Endodermal cell (in vitro differentiated cells): ENCODE measurements around the gene TMEM14C. TPM values are rescaled to one million over a fixed set of nuclear protein-coding genes. Genes with fewer than 3 reads are reported as not detected.

ENCODE experiments used
- DNase-seq: peaks from one replicate; pipeline ENCODE4 v3.0.0-alpha.2; 2017
- H3K27ac ChIP-seq: 2 replicates; pipeline ENCODE4 v1.5.1; 2013; ENCODE audit warnings: mild to moderate bottlenecking, low read depth, low read length, moderate library complexity
- H3K27me3 ChIP-seq: 2 replicates; pipeline ENCODE4 v1.6.1; 2013; ENCODE audit warnings: mild to moderate bottlenecking, low read length, moderate library complexity; ENCODE audit not compliant: insufficient read depth, control insufficient read depth, poor library complexity, severe bottlenecking
- H3K36me3 ChIP-seq: 2 replicates; pipeline ENCODE4 v1.7.0; 2013; ENCODE audit warnings: mild to moderate bottlenecking, low read length, moderate library complexity; ENCODE audit not compliant: control insufficient read depth, insufficient read depth
- H3K4me1 ChIP-seq: one replicate; pipeline ENCODE4 v1.7.0; 2013; ENCODE audit warnings: low read length; ENCODE audit not compliant: control insufficient read depth, insufficient read depth
- H3K4me3 ChIP-seq: 2 replicates; pipeline ENCODE4 v1.5.1; 2013; ENCODE audit warnings: mild to moderate bottlenecking, low read length, moderate library complexity
- H3K9ac ChIP-seq: 2 replicates; pipeline ENCODE4 v1.6.1; 2013; ENCODE audit warnings: mild to moderate bottlenecking, low read length, moderate library complexity; ENCODE audit not compliant: poor library complexity, severe bottlenecking; ENCODE audit errors: extremely low read depth
- H3K9me3 ChIP-seq: 2 replicates; pipeline ENCODE4 v1.6.1; 2013; ENCODE audit warnings: mild to moderate bottlenecking, low read length, moderate library complexity; ENCODE audit not compliant: control insufficient read depth
- H3K27ac Mint-ChIP-seq: 2 replicates; pipeline ENCODE4 v1.8.0; 2020; ENCODE audit warnings: mixed read lengths
- H3K27me3 Mint-ChIP-seq: 2 replicates; pipeline ENCODE4 v1.8.0; 2021; ENCODE audit warnings: mild to moderate bottlenecking, mixed read lengths; ENCODE audit not compliant: insufficient read depth
- H3K36me3 Mint-ChIP-seq: 2 replicates; pipeline ENCODE4 v1.8.0; 2020; ENCODE audit warnings: low read depth, mixed read lengths
- H3K4me1 Mint-ChIP-seq: 2 replicates; pipeline ENCODE4 v1.8.0; 2020; ENCODE audit warnings: mixed read lengths
- H3K4me3 Mint-ChIP-seq: 2 replicates; pipeline ENCODE4 v1.8.0; 2020; ENCODE audit warnings: mild to moderate bottlenecking, moderate library complexity, mixed read lengths
- H3K9me3 Mint-ChIP-seq: 2 replicates; pipeline ENCODE4 v1.8.0; 2020; ENCODE audit warnings: mild to moderate bottlenecking, mixed read lengths
- WGBS, 2 experiments: methylation state at CpG; one replicate each; pipeline versions ENCODE4 v1.1.5 to v1.1.7; 2013; ENCODE audit warnings: missing lambda C conversion rate in 2 of 2, mixed read lengths in 1 of 2; ENCODE audit not compliant: insufficient coverage in 1 of 2, insufficient read length in 1 of 2; 5-methylcytosine and 5-hydroxymethylcytosine counted together
- total RNA-seq, 2 donors: library from RNA; stranded (reverse); fragmentation: NEBNext Ultra II Directional in 1 of 2; extraction: Animal tissue kit (Norgen Biotek cat#: 25700) in 1 of 2; gene quantifications; 2 replicates in 1 of 2; 3 replicates in 1 of 2; pipeline ENCODE4 v1.2.1, GENCODE V29; 2021
- TF ChIP-seq, protein P1 (sequence below): fragments of 200-600 bp; sonication (generic); conservative IDR thresholded peaks from 2 replicates; pipeline ENCODE4 v1.5.0; 2021; ENCODE audit warnings: antibody characterized with exemption, mild to moderate bottlenecking

TMEM14C gene
- total RNA-seq, 2 donors from 2014 or later, result 102 to 118 TPM

GRCh38 chr6:10769419-10769818 is 46.5 kb downstream of the TMEM14C start:
- H3K36me3 Mint-ChIP-seq, result peaks cover 34% of the 10 kb centered on the region
- H3K9ac ChIP-seq, result no peak overlapping the region
- no peaks in the 10 kb centered on the region for H3K27me3 ChIP-seq
- H3K4me3 ChIP-seq, result no peak overlapping the region
- peak overlapping the region; percentile 38 for H3K27ac Mint-ChIP-seq
- H3K4me1 Mint-ChIP-seq, result peaks cover 12% of the 10 kb centered on the region
- H3K36me3 ChIP-seq, result peaks cover 62% of the 10 kb centered on the region
- H3K9me3 Mint-ChIP-seq, result no peaks in the 10 kb centered on the region
- no peak for DNase-seq
- H3K9me3 ChIP-seq, result no peaks in the 10 kb centered on the region
- no peaks in the 10 kb centered on the region for H3K27me3 Mint-ChIP-seq
- H3K4me1 ChIP-seq, result no peaks in the 10 kb centered on the region
- H3K4me3 Mint-ChIP-seq, result no peak overlapping the region
- 95 to 100% methylated on average over 3 of the region's 3 CpGs for WGBS, 2 experiments
- no peak overlapping the region for H3K27ac ChIP-seq
- TF ChIP-seq, protein P1, sequence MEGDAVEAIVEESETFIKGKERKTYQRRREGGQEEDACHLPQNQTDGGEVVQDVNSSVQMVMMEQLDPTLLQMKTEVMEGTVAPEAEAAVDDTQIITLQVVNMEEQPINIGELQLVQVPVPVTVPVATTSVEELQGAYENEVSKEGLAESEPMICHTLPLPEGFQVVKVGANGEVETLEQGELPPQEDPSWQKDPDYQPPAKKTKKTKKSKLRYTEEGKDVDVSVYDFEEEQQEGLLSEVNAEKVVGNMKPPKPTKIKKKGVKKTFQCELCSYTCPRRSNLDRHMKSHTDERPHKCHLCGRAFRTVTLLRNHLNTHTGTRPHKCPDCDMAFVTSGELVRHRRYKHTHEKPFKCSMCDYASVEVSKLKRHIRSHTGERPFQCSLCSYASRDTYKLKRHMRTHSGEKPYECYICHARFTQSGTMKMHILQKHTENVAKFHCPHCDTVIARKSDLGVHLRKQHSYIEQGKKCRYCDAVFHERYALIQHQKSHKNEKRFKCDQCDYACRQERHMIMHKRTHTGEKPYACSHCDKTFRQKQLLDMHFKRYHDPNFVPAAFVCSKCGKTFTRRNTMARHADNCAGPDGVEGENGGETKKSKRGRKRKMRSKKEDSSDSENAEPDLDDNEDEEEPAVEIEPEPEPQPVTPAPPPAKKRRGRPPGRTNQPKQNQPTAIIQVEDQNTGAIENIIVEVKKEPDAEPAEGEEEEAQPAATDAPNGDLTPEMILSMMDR, result no peak

DNA sequence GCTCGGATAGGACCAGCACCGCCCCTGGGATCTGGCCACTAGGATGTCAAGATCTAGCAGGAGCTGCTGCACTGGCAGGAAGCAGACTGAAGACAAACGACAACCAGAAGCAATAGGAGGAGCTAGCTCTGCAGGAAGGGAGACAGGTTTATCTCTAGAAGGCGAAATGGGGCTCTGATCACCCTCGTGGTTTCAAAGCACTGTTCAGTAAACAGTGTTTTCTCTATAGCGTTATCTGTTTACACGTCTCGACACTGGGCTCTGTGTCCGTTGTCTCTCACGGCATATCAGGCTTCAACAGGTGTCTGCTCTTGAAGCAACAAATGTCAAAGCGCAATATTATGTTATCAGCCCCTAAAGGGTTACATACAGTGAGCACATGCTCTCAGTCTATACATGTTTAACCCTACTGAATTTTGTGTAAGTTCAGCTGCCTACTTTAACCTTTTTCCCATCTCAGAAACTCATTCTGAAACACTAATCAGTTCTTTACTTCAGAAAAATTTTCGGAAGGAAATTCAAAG is 48.6 kb downstream of the TMEM14C start:
- no peak overlapping the region for H3K4me3 Mint-ChIP-seq
- no peaks in the 10 kb centered on the region for H3K27me3 Mint-ChIP-seq
- H3K4me1 ChIP-seq, result no peaks in the 10 kb centered on the region
- H3K27ac ChIP-seq, result no peak overlapping the region
- H3K36me3 ChIP-seq, result peaks cover 74% of the 10 kb centered on the region
- peaks cover 53% of the 10 kb centered on the region for H3K36me3 Mint-ChIP-seq
- no peak overlapping the region for H3K27ac Mint-ChIP-seq
- H3K4me3 ChIP-seq, result no peak overlapping the region
- no peak overlapping the region for H3K9ac ChIP-seq
- WGBS, 2 experiments, result 83 to 87% methylated on average over 12 of the region's 12 CpGs
- no peaks in the 10 kb centered on the region for H3K9me3 Mint-ChIP-seq
- H3K9me3 ChIP-seq, result no peaks in the 10 kb centered on the region
- no peak for DNase-seq
- TF ChIP-seq, protein P1, result peak; percentile 43
- H3K27me3 ChIP-seq, result no peaks in the 10 kb centered on the region
- peaks cover 12% of the 10 kb centered on the region for H3K4me1 Mint-ChIP-seq

- Histone ChIP-seq H3K4me1 (no peaks in the 10 kb centered on the region), H3K27ac (no peak overlapping the region), H3K9ac (no peak overlapping the region), H3K9me3 (no peaks in the 10 kb centered on the region), H3K36me3 (peaks cover 87% of the 10 kb centered on the region), H3K4me3 (no peak overlapping the region), H3K27me3 (no peaks in the 10 kb centered on the region)
- no peaks in the 10 kb centered on the region for H3K27me3 Mint-ChIP-seq
- no peak overlapping the region for H3K27ac Mint-ChIP-seq
- H3K4me3 Mint-ChIP-seq, result no peak overlapping the region
- TF ChIP-seq, protein P1, result no peak
- H3K4me1 Mint-ChIP-seq, result no peaks in the 10 kb centered on the region
- 98 to 100% methylated on average over 3 of the region's 3 CpGs for WGBS, 2 experiments
- no peak for DNase-seq
- H3K36me3 Mint-ChIP-seq, result peaks cover 64% of the 10 kb centered on the region
- no peaks in the 10 kb centered on the region for H3K9me3 Mint-ChIP-seq
Observed at GRCh38 chr6:10778230-10778629, 55.4 kb downstream of the TMEM14C start.
